H1 (cell line): ENCODE data around the gene GMPPA.

Source experiments
- BACH1 ChIP-seq: IDR thresholded peaks from 2 replicates; pipeline ENCODE4 v1.6.1; 2012; ENCODE audit warnings: low read length, improper control_type of control experiment
- CTCF ChIP-seq, 3 experiments: IDR thresholded peaks; 1 replicate in 2 of 3; 2 replicates in 1 of 3; pipeline versions ENCODE4 v1.5.1 to v1.6.1; 2011; ENCODE audit warnings: low read length in 3 of 3, mild to moderate bottlenecking in 3 of 3, inconsistent platforms in 2 of 3, low read depth in 1 of 3, moderate library complexity in 1 of 3; ENCODE audit not compliant: insufficient read depth in 1 of 3; ENCODE audit errors: control extremely low read depth in 1 of 3
- HDAC6 ChIP-seq: IDR thresholded peaks from one replicate; pipeline ENCODE4 v1.7.1; 2012; ENCODE audit warnings: low read depth, mild to moderate bottlenecking, inconsistent platforms, low read length, moderate library complexity
- POU5F1 ChIP-seq: IDR thresholded peaks from 2 replicates; pipeline ENCODE4 v1.6.1; 2011; ENCODE audit warnings: low read depth, mild to moderate bottlenecking, low read length, moderate library complexity
- SIX5 ChIP-seq: IDR thresholded peaks from 2 replicates; pipeline ENCODE4 v1.6.1; 2011; ENCODE audit warnings: mild to moderate bottlenecking, low read depth, low read length

DNA sequence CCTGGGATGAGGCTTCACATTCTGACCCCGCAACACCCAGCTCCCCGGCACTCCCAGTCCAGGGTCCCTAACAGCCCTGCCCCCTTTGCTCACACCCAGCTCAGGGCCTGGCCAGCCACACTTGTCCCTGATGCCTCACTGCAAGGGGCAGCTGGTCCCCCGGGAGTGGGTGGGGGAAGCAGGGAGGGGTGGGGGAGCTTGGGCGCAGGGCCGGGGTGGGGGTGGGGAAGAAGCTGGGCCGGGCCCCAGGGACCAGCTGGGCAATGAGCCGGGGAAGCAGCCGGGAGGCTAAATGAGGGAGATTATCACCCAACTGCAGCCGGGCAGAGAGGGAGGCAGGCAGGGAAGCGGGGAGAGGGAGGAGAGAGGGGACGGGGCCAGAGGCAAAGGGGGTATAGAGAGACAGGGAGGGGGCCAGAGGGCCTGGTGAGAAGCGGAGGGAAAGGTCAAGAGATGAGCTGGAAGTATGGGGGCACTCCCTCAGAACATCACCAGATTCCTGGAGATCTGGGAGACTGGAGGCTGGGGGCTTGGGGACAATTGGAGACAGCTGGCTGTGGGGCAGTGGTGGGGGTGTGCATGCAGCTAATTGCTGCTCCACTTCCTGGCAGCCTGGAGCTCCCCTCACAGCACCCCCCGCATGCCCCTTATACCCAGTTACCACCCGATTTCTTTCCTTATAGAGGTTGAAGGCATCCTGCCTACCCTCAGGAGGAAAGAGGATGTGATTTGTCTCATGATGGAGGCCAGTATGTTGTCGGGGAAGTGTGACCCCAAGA lies 13.0 kb downstream of the GMPPA start:
- no peak for TF ChIP-seq POU5F1
- TF ChIP-seq SIX5: no peak
- TF ChIP-seq CTCF (IDR thresholded peaks at IDR 0.05; ENCODE audit: control extremely low read depth in 1 of 3, insufficient read depth in 1 of 3, low read depth in 1 of 3, low read length in 3 of 3): no peak
- no peak for TF ChIP-seq BACH1
- TF ChIP-seq HDAC6: no peak
